AG04450 (cell line): ENCODE measurements around the gene MRPL42. TPM values are rescaled to one million over a fixed set of nuclear protein-coding genes. Genes with fewer than 3 reads are reported as not detected.
A peak's percentile ranks its signal among the peaks of the same experiment; 100 is the strongest.

Experiments
- CTCF ChIA-PET: fragments of 300-600, 350-600 bp; formaldehyde crosslinking; extraction: SDS; loops from one replicate; lab custom pipeline; 2022; ENCODE audit warnings: antibody characterized with exemption, inconsistent platforms; lab: Charles Lee
- POLR2A ChIA-PET: fragments of 350-600 bp; formaldehyde crosslinking; extraction: SDS; loops from one replicate; lab custom pipeline; 2021; ENCODE audit warnings: antibody characterized with exemption, inconsistent platforms; lab: Yijun Ruan, JAX
- DNase-seq: peaks from one replicate; pipeline ENCODE4 v3.0.0-alpha.2; 2011; ENCODE audit warnings: low read depth, low spot score
- H3K27ac ChIP-seq: one replicate; pipeline ENCODE4 v1.5.1; 2012; ENCODE audit warnings: low read depth, low read length, control low read depth
- H3K27me3 ChIP-seq: one replicate; pipeline ENCODE4 v1.6.0; 2012; ENCODE audit warnings: low read length; ENCODE audit not compliant: control insufficient read depth, insufficient read depth
- H3K4me3 ChIP-seq: 2 replicates; pipeline ENCODE4 v1.5.1; 2011; ENCODE audit warnings: mild to moderate bottlenecking, low read depth, low read length, control low read depth
- H3K9me3 ChIP-seq: 2 replicates; pipeline ENCODE4 v1.5.1; 2012; ENCODE audit warnings: low read length; ENCODE audit not compliant: control insufficient read depth, insufficient read depth
- CTCF ChIP-seq: IDR thresholded peaks from 2 replicates; pipeline ENCODE4 v1.5.1; 2011; ENCODE audit warnings: low read depth, low read length, control low read depth, inconsistent platforms
- polyA plus RNA-seq: library from polyadenylated mRNA; depleted of rRNA; stranded (reverse); fragments of >200 nt; gene quantifications from 2 replicates; pipeline ENCODE4 v1.2.3, GENCODE V29; 2011

Gene MRPL42
- polyA plus RNA-seq, 1 experiment: 100 TPM

- ChIA-PET POLR2A (no interaction called here), CTCF (interaction anchor here (0.6 to 2.3 kb wide), 5 partner anchors 11 to 1579 kb away, joined by 3 to 8 read pairs (median 4); no protein-coding TSS in a partner anchor)
- no peak for DNase-seq
- H3K4me3 ChIP-seq: no peak overlapping the region
- no peak overlapping the region for H3K27ac ChIP-seq
- no peaks in the 10 kb centered on the region for H3K27me3 ChIP-seq
- no peaks in the 10 kb centered on the region for H3K9me3 ChIP-seq
- TF ChIP-seq CTCF: no peak
Observed at GRCh38 chr12:93425736-93426411, 41.4 kb upstream of the MRPL42 start.

GRCh38 chr12:93426412-93426805 lies 40.9 kb upstream of the MRPL42 start:
- H3K27me3 ChIP-seq: no peaks in the 10 kb centered on the region
- no peak for DNase-seq
- H3K9me3 ChIP-seq: no peaks in the 10 kb centered on the region
- CTCF ChIA-PET: interaction anchor here (0.6 to 2.3 kb wide), 3 partner anchors 11 to 1579 kb away, joined by 4 to 8 read pairs (median 7); no protein-coding TSS in a partner anchor
- no peak for TF ChIP-seq CTCF
- POLR2A ChIA-PET: no interaction called here
- no peak overlapping the region for H3K27ac ChIP-seq
- H3K4me3 ChIP-seq: no peak overlapping the region

DNA sequence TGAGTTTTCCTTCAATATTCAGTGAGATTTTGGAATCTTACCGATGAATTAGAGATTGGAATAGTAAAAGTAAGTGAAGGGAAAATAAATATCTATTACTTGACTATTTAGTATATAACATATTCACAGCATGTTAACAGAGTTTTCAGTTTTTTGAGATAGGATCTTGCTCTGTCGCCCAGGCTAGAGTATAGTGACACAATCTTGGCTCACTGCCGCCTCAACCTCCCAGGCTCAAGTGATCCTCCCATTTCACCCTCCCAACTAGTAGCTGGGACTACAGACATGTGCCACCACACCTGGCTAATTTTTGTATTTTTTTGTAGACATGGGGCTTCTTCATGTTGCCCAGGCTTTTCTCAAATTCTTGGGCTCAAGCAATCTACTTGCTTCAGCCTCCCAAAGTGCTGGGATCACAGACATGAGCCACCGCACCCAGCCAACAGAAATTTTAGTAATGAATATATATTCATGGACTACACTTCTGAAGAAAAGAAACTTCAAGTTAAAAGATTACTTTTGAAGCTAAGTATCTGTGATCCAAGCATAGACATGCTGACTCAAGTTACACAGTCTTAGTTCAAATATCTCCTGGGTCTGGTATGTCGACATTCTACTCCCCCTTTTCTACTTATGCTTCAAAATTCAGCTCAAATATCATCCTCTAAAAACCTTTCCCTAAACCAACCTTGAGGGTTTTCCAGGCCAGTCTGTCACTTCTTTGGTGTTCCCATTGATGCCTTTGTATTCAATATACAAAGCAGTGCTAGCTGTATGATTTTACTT lies 39.3 kb upstream of the MRPL42 start:
- ChIA-PET POLR2A (interaction anchor here (1.1 kb wide), 1 partner anchor 14 kb away, joined by 4 read pairs; the partner anchor contains the start of gene UBE2N), CTCF (interaction anchor here (0.9 to 1.3 kb wide), 5 partner anchors 8 to 675 kb away, joined by 3 to 23 read pairs (median 6); no protein-coding TSS in a partner anchor)
- peak; percentile 30 for DNase-seq
- H3K4me3 ChIP-seq: no peak overlapping the region
- no peaks in the 10 kb centered on the region for H3K9me3 ChIP-seq
- TF ChIP-seq CTCF: no peak
- no peaks in the 10 kb centered on the region for H3K27me3 ChIP-seq
- H3K27ac ChIP-seq: peak overlapping the region; percentile 24

DNA sequence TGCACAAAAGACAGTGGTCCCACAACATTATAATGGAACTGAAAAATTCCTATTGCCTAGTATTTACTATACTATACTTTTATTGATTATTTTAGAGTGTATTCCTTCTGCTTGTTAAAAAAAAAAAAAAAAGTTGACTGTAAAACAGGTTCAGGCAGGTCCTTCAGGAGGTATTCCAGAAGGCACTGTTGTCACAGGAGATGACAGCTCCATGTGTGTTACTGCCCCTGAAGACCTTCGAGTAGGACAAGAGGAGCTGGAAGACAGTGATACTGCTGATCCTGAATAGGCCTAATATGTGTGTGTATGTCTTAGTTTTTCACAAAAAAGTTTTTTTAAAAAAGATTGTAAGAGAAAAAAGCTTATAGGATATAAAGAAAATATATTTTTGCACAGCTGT lies 37.9 kb upstream of the MRPL42 start:
- DNase-seq: no peak
- Histone ChIP-seq H3K9me3 (no peaks in the 10 kb centered on the region), H3K27me3 (no peaks in the 10 kb centered on the region), H3K27ac (no peak overlapping the region), H3K4me3 (no peak overlapping the region)
- CTCF ChIA-PET: interaction anchor here (0.9 to 1.2 kb wide), 3 partner anchors 10 to 673 kb away, joined by 3 to 12 read pairs (median 3); no protein-coding TSS in a partner anchor
- POLR2A ChIA-PET: no interaction called here
- TF ChIP-seq CTCF: no peak

- ChIA-PET POLR2A (no interaction called here), CTCF (interaction anchor here (0.9 to 1.2 kb wide), 3 partner anchors 10 to 672 kb away, joined by 3 to 12 read pairs (median 3); no protein-coding TSS in a partner anchor)
- no peaks in the 10 kb centered on the region for H3K27me3 ChIP-seq
- no peak for TF ChIP-seq CTCF
- no peaks in the 10 kb centered on the region for H3K9me3 ChIP-seq
- no peak overlapping the region for H3K4me3 ChIP-seq
- no peak for DNase-seq
- H3K27ac ChIP-seq: no peak overlapping the region
Observed at GRCh38 chr12:93429852-93430251, 37.5 kb upstream of the MRPL42 start.
